ENCODE measurements around the gene SLC25A41.
A peak's percentile ranks its signal among the peaks of the same experiment; 100 is the strongest.

SLC25A41 gene

GRCh38 chr19:6393074-6393982 lies 40.2 kb downstream of the SLC25A41 start, which contains the start of gene GTF2F1:
GTF2F1 (minus strand) TSS chr19:6393164; CDS start chr19:6392995, 169 bp downstream.
- peak; percentile 74 for TF ChIP-seq POLR2A (IDR thresholded peaks at IDR 0.05; ENCODE audit: low read length)
- no peak for TF ChIP-seq GATA1 (IDR thresholded peaks at IDR 0.05; ENCODE audit: low read depth, low read length)
- peak; percentile 94 to 95 for DNase-seq

GRCh38 chr19:6392221-6393073 lies 41.1 kb downstream of the SLC25A41 start:
- TF ChIP-seq GATA1 (IDR thresholded peaks at IDR 0.05; ENCODE audit: low read depth, low read length) = no peak
- no peak for TF ChIP-seq POLR2A (IDR thresholded peaks at IDR 0.05; ENCODE audit: low read length)
- no peak for DNase-seq

- no peak for TF ChIP-seq GATA1 (IDR thresholded peaks at IDR 0.05; ENCODE audit: low read depth, low read length)
- no peak for TF ChIP-seq POLR2A (IDR thresholded peaks at IDR 0.05; ENCODE audit: low read length)
- DNase-seq = no peak
These were observed 46.2 kb downstream of the SLC25A41 start for GRCh38 chr19:6387372-6387771.

GRCh38 chr19:6384381-6384780 lies 49.2 kb downstream of the SLC25A41 start:
- TF ChIP-seq GATA1 (IDR thresholded peaks at IDR 0.05; ENCODE audit: low read depth, low read length) = no peak
- no peak for TF ChIP-seq POLR2A (IDR thresholded peaks at IDR 0.05; ENCODE audit: low read length)
- peak in 1 of 2 experiments; percentile 42 for DNase-seq

- TF ChIP-seq POLR2A (IDR thresholded peaks at IDR 0.05; ENCODE audit: low read length) (no peak), GATA1 (IDR thresholded peaks at IDR 0.05; ENCODE audit: low read depth, low read length) (no peak)
These were observed 50.4 kb downstream of the SLC25A41 start for GRCh38 chr19:6383188-6383587.

GRCh38 chr19:6381030-6381750 lies 52.4 kb downstream of the SLC25A41 start:
- no peak for DNase-seq
- TF ChIP-seq POLR2A (IDR thresholded peaks at IDR 0.05; ENCODE audit: low read length) (no peak), GATA1 (IDR thresholded peaks at IDR 0.05; ENCODE audit: low read depth, low read length) (no peak)

More at GRCh38 chr19:6383188-6383587, 50.4 kb downstream of the SLC25A41 start:
- DNase-seq = no peak

GRCh38 chr19:6379744-6380143 lies 53.8 kb downstream of the SLC25A41 start:
- no peak for TF ChIP-seq GATA1 (IDR thresholded peaks at IDR 0.05; ENCODE audit: low read depth, low read length)
- no peak for TF ChIP-seq POLR2A (IDR thresholded peaks at IDR 0.05; ENCODE audit: low read length)

GRCh38 chr19:6378486-6378885 lies 55.1 kb downstream of the SLC25A41 start:
- DNase-seq = no peak
- TF ChIP-seq POLR2A (IDR thresholded peaks at IDR 0.05; ENCODE audit: low read length) (no peak), GATA1 (IDR thresholded peaks at IDR 0.05; ENCODE audit: low read depth, low read length) (no peak)

More at GRCh38 chr19:6379744-6380143, 53.8 kb downstream of the SLC25A41 start:
- no peak for DNase-seq

GRCh38 chr19:6378041-6378440 lies 55.5 kb downstream of the SLC25A41 start:
- no peak for DNase-seq

GRCh38 chr19:6376512-6377190 lies 56.9 kb downstream of the SLC25A41 start:
- TF ChIP-seq GATA1 (IDR thresholded peaks at IDR 0.05; ENCODE audit: low read depth, low read length) = no peak
- no peak for TF ChIP-seq POLR2A (IDR thresholded peaks at IDR 0.05; ENCODE audit: low read length)
- DNase-seq = no peak

More at GRCh38 chr19:6378041-6378440, 55.5 kb downstream of the SLC25A41 start:
- no peak for TF ChIP-seq POLR2A (IDR thresholded peaks at IDR 0.05; ENCODE audit: low read length)
- TF ChIP-seq GATA1 (IDR thresholded peaks at IDR 0.05; ENCODE audit: low read depth, low read length) = no peak
